ELR (cell line): ENCODE results near the gene ZDHHC11.
"Not testable (repeated sequence)": the region's sequence is repeated elsewhere in the genome, so short reads cannot be mapped to it uniquely, and the experiment has no call there.

Experiments used
- DNase-seq: peaks from one replicate; pipeline ENCODE4 v3.0.0-alpha.2; 2015; ENCODE audit warnings: low read depth

Gene ZDHHC11

GRCh38 chr5:776862-777711 is 73.7 kb downstream of the ZDHHC11 start:
- no peak for DNase-seq

- DNase-seq, result no peak
Observed at GRCh38 chr5:775961-776861, 74.6 kb downstream of the ZDHHC11 start.

- DNase-seq, result not testable (repeated sequence)
Observed at GRCh38 chr5:775595-775960, 75.2 kb downstream of the ZDHHC11 start.

- not testable (repeated sequence) for DNase-seq
Observed at GRCh38 chr5:774854-775505, 75.8 kb downstream of the ZDHHC11 start.

- DNase-seq, result not testable (repeated sequence)
Observed at GRCh38 chr5:774304-774703, 76.5 kb downstream of the ZDHHC11 start.

- DNase-seq, result no peak
Observed at GRCh38 chr5:773517-774264, 77.1 kb downstream of the ZDHHC11 start.

- not testable (repeated sequence) for DNase-seq
Observed at GRCh38 chr5:772931-773330, 77.9 kb downstream of the ZDHHC11 start.

GRCh38 chr5:772547-772890 is 78.3 kb downstream of the ZDHHC11 start:
- not testable (repeated sequence) for DNase-seq

- DNase-seq, result not testable (repeated sequence)
Observed at GRCh38 chr5:771841-772546, 78.8 kb downstream of the ZDHHC11 start.

GRCh38 chr5:771087-771781 is 79.6 kb downstream of the ZDHHC11 start:
- DNase-seq, result not testable (repeated sequence)

GRCh38 chr5:770585-770984 is 80.2 kb downstream of the ZDHHC11 start:
- DNase-seq, result not testable (repeated sequence)

GRCh38 chr5:769485-770145 is 81.2 kb downstream of the ZDHHC11 start:
- not testable (repeated sequence) for DNase-seq

- no peak for DNase-seq
Observed at GRCh38 chr5:766666-767431, 83.9 kb downstream of the ZDHHC11 start.

GRCh38 chr5:765948-766631 is 84.7 kb downstream of the ZDHHC11 start:
- no peak for DNase-seq

GRCh38 chr5:763998-764781 is 86.6 kb downstream of the ZDHHC11 start:
- no peak for DNase-seq

- no peak for DNase-seq
Observed at GRCh38 chr5:763397-763796, 87.4 kb downstream of the ZDHHC11 start.

- DNase-seq, result not testable (repeated sequence)
Observed at GRCh38 chr5:762996-763395, 87.8 kb downstream of the ZDHHC11 start.
